ENCODE measurements around the gene TSHR.
A peak's percentile ranks its signal among the peaks of the same experiment; 100 is the strongest.
"Not testable (repeated sequence)": the region's sequence is repeated elsewhere in the genome, so short reads cannot be mapped to it uniquely, and the experiment has no call there.

Gene TSHR

GRCh38 chr14:80955416-80955941 is at the start of gene TSHR:
TSS of gene TSHR (plus strand) at chr14:80955621. CDS start at chr14:80955681, 60 bp downstream.
- no peaks in the 10 kb centered on the region for H4K20me1 ChIP-seq
- no peaks in the 10 kb centered on the region for H3K36me3 ChIP-seq
- H3K27ac ChIP-seq, result peak within 1 kb of the TSS in 7 of 11 experiments; percentile 45 to 75 (median 58); a peak in 10 of 22 replicates
- no peaks in the 10 kb centered on the region for H3K9me3 ChIP-seq (replicated peaks in 1 of 11)
- no peak for TF ChIP-seq Cebpa-rat (IDR thresholded peaks at IDR 0.05)
- peaks cover 23 to 55% (median 47%) of the 10 kb centered on the region in 10 experiments for H3K4me1 ChIP-seq
- peak within 1 kb of the TSS; percentile 87 to 99 (median 97) for H3K4me2 ChIP-seq
- H3K27me3 ChIP-seq, result no peaks in the 10 kb centered on the region
- H3K4me3 ChIP-seq, result peak within 1 kb of the TSS; percentile 53 to 70 (median 60)
- H3K9ac ChIP-seq, result peak within 1 kb of the TSS; percentile 64 to 82 (median 69); a peak in 20 of 22 replicates

- no peak for TF ChIP-seq Cebpa-rat (IDR thresholded peaks at IDR 0.05)
- Histone ChIP-seq H3K36me3 (peaks cover 26 to 90% (median 59%) of the 10 kb centered on the region in 11 experiments), H3K4me3 (no peak overlapping the region)
Measured at GRCh38 chr14:80906336-80906735, 49.1 kb upstream of the TSHR start.

GRCh38 chr14:80906946-80907345 is 48.5 kb upstream of the TSHR start:
- Histone ChIP-seq H3K36me3 (peaks cover 23 to 90% (median 60%) of the 10 kb centered on the region in 11 experiments), H3K27me3 (no peaks in the 10 kb centered on the region), H3K4me3 (no peak overlapping the region), H3K4me1 (no peaks in the 10 kb centered on the region), H3K9me3 (replicated peaks in 1 of 11) (no peaks in the 10 kb centered on the region), H4K20me1 (no peaks in the 10 kb centered on the region), H3K27ac (no peak overlapping the region), H3K4me2 (no peak overlapping the region), H3K9ac (no peak overlapping the region)
- no peak for TF ChIP-seq Cebpa-rat (IDR thresholded peaks at IDR 0.05)

More at GRCh38 chr14:80906336-80906735, 49.1 kb upstream of the TSHR start:
- Histone ChIP-seq H4K20me1 (no peaks in the 10 kb centered on the region), H3K4me1 (no peaks in the 10 kb centered on the region), H3K27ac (no peak overlapping the region), H3K4me2 (no peak overlapping the region), H3K27me3 (no peaks in the 10 kb centered on the region), H3K9me3 (replicated peaks in 1 of 11) (peaks cover 0 to 5% (median 0%) of the 10 kb centered on the region in 11 experiments; a peak in 2 of 22 replicates), H3K9ac (no peak overlapping the region)

- not testable (repeated sequence) for H3K27me3 ChIP-seq; H3K27ac ChIP-seq; H3K4me2 ChIP-seq; H4K20me1 ChIP-seq; H3K9me3 ChIP-seq (replicated peaks in 1 of 11); H3K4me1 ChIP-seq; H3K4me3 ChIP-seq; H3K9ac ChIP-seq
- H3K36me3 ChIP-seq, result peaks cover 41 to 89% (median 61%) of the 10 kb centered on the region in 11 experiments
Measured at GRCh38 chr14:80912013-80912412, 43.4 kb upstream of the TSHR start.

- Histone ChIP-seq H4K20me1 (no peaks in the 10 kb centered on the region), H3K4me1 (no peaks in the 10 kb centered on the region), H3K4me2 (no peak overlapping the region), H3K27me3 (no peaks in the 10 kb centered on the region), H3K4me3 (no peak overlapping the region), H3K36me3 (peaks cover 18 to 36% (median 32%) of the 10 kb centered on the region in 11 experiments), H3K27ac (no peak overlapping the region), H3K9me3 (replicated peaks in 1 of 11) (peaks cover 0 to 9% (median 0%) of the 10 kb centered on the region in 11 experiments; a peak in 7 of 22 replicates), H3K9ac (no peak overlapping the region)
- TF ChIP-seq Cebpa-rat (IDR thresholded peaks at IDR 0.05), result no peak
Measured at GRCh38 chr14:80919622-80920021, 35.8 kb upstream of the TSHR start.

GRCh38 chr14:80923368-80923767 is 32.1 kb upstream of the TSHR start:
- peaks cover 0 to 31% (median 15%) of the 10 kb centered on the region in 11 experiments; a peak in 14 of 22 replicates for H3K36me3 ChIP-seq
- no peaks in the 10 kb centered on the region for H4K20me1 ChIP-seq
- H3K9me3 ChIP-seq (replicated peaks in 1 of 11), result peaks cover 2 to 21% (median 8%) of the 10 kb centered on the region in 11 experiments; a peak in 21 of 22 replicates
- no peaks in the 10 kb centered on the region for H3K27me3 ChIP-seq
- 0 out of 22 replicates have a peak overlapping the region, but pooled peaks of 2 of the 11 experiments have one; percentile 8 to 97 for H3K27ac ChIP-seq
- no peak overlapping the region for H3K4me3 ChIP-seq
- no peak overlapping the region for H3K9ac ChIP-seq
- TF ChIP-seq Cebpa-rat (IDR thresholded peaks at IDR 0.05), result no peak
- peaks cover 21 to 33% (median 25%) of the 10 kb centered on the region in 10 experiments for H3K4me1 ChIP-seq
- no peak overlapping the region for H3K4me2 ChIP-seq

- Histone ChIP-seq H4K20me1 (no peaks in the 10 kb centered on the region), H3K27ac (peak overlapping the region in 4 of 11 experiments; percentile 9 to 97 (median 96); a peak in 5 of 22 replicates), H3K27me3 (no peaks in the 10 kb centered on the region), H3K4me2 (no peak overlapping the region), H3K4me3 (no peak overlapping the region), H3K4me1 (peaks cover 21 to 37% (median 27%) of the 10 kb centered on the region in 10 experiments), H3K9ac (no peak overlapping the region), H3K9me3 (replicated peaks in 1 of 11) (peaks cover 13 to 33% (median 19%) of the 10 kb centered on the region in 11 experiments), H3K36me3 (peaks cover 0 to 42% (median 22%) of the 10 kb centered on the region in 11 experiments; a peak in 16 of 22 replicates)
- TF ChIP-seq Cebpa-rat (IDR thresholded peaks at IDR 0.05), result no peak
Measured at GRCh38 chr14:80924365-80925103, 30.9 kb upstream of the TSHR start.

- TF ChIP-seq Cebpa-rat (IDR thresholded peaks at IDR 0.05), result 0 out of 22 replicates have a peak, but pooled peaks of 1 of the 11 experiments have one; percentile 7
Measured at GRCh38 chr14:80926397-80927082, 28.9 kb upstream of the TSHR start.

More at GRCh38 chr14:80926397-80927082, 28.9 kb upstream of the TSHR start:
- Histone ChIP-seq H3K27ac (peak overlapping the region in 8 of 11 experiments; percentile 30 to 97 (median 93); a peak in 17 of 22 replicates), H4K20me1 (no peaks in the 10 kb centered on the region), H3K9me3 (replicated peaks in 1 of 11) (peaks cover 13 to 35% (median 20%) of the 10 kb centered on the region in 11 experiments), H3K4me3 (no peak overlapping the region), H3K4me2 (peak overlapping the region; percentile 2 to 74 (median 64); a peak in 20 of 22 replicates), H3K9ac (peak overlapping the region in 4 of 11 experiments; percentile 14 to 45 (median 36); a peak in 5 of 22 replicates), H3K27me3 (no peaks in the 10 kb centered on the region), H3K36me3 (peaks cover 0 to 47% (median 25%) of the 10 kb centered on the region in 11 experiments; a peak in 16 of 22 replicates), H3K4me1 (peaks cover 41 to 57% (median 45%) of the 10 kb centered on the region in 10 experiments)
